ENCODE measurements around the gene SLC39A9. TPM values are rescaled to one million over a fixed set of nuclear protein-coding genes. Genes with fewer than 3 reads are reported as not detected.
"Not testable (repeated sequence)": the region's sequence is repeated elsewhere in the genome, so short reads cannot be mapped to it uniquely, and the experiment has no call there.

SLC39A9 gene
- total RNA-seq, 1 experiment from 2014 or later = 137 TPM

GRCh38 chr14:69471916-69472315 is 73.4 kb downstream of the SLC39A9 start:
- no peak for DNase-seq (ENCODE audit: extremely low read depth, low read depth)

GRCh38 chr14:69473260-69473659 is 74.8 kb downstream of the SLC39A9 start:
- DNase-seq (ENCODE audit: extremely low read depth, low read depth) = no peak

GRCh38 chr14:69473946-69474345 is 75.5 kb downstream of the SLC39A9 start:
- DNase-seq (ENCODE audit: extremely low read depth, low read depth) = no peak

- peak; percentile 36 for DNase-seq (ENCODE audit: extremely low read depth, low read depth)
Observed at GRCh38 chr14:69475194-69475818, 76.8 kb downstream of the SLC39A9 start.

GRCh38 chr14:69476824-69477450 is 78.4 kb downstream of the SLC39A9 start:
- DNase-seq (ENCODE audit: extremely low read depth, low read depth) = not testable (repeated sequence)

GRCh38 chr14:69478055-69478454 is 79.6 kb downstream of the SLC39A9 start:
- not testable (repeated sequence) for DNase-seq (ENCODE audit: extremely low read depth, low read depth)

GRCh38 chr14:69479696-69480095 is 81.2 kb downstream of the SLC39A9 start:
- DNase-seq (ENCODE audit: extremely low read depth, low read depth) = no peak

GRCh38 chr14:69480136-69480535 is 81.6 kb downstream of the SLC39A9 start:
- DNase-seq (ENCODE audit: extremely low read depth, low read depth) = no peak

- no peak for DNase-seq (ENCODE audit: extremely low read depth, low read depth)
Observed at GRCh38 chr14:69481815-69482568, 83.5 kb downstream of the SLC39A9 start.

- no peak for DNase-seq (ENCODE audit: extremely low read depth, low read depth)
Observed at GRCh38 chr14:69483765-69484443, 85.4 kb downstream of the SLC39A9 start.

- no peak for DNase-seq (ENCODE audit: extremely low read depth, low read depth)
Observed at GRCh38 chr14:69484444-69485314, 86.2 kb downstream of the SLC39A9 start, which contains the start of gene PLEKHD1. Gene PLEKHD1 (plus strand): TSS chr14:69484728. CDS start chr14:69484966, 238 bp downstream.

- DNase-seq (ENCODE audit: extremely low read depth, low read depth) = no peak
Observed at GRCh38 chr14:69485315-69485660, 86.8 kb downstream of the SLC39A9 start.

GRCh38 chr14:69485701-69486100 is 87.2 kb downstream of the SLC39A9 start:
- DNase-seq (ENCODE audit: extremely low read depth, low read depth) = no peak

- DNase-seq (ENCODE audit: extremely low read depth, low read depth) = no peak
Observed at GRCh38 chr14:69487226-69487625, 88.7 kb downstream of the SLC39A9 start.

- DNase-seq (ENCODE audit: extremely low read depth, low read depth) = no peak
Observed at GRCh38 chr14:69487771-69488170, 89.3 kb downstream of the SLC39A9 start.

GRCh38 chr14:69489495-69489894 is 91.0 kb downstream of the SLC39A9 start:
- no peak for DNase-seq (ENCODE audit: extremely low read depth, low read depth)

- no peak for DNase-seq (ENCODE audit: extremely low read depth, low read depth)
Observed at GRCh38 chr14:69490219-69490918, 91.9 kb downstream of the SLC39A9 start.

GRCh38 chr14:69491193-69491592 is 92.7 kb downstream of the SLC39A9 start:
- no peak for DNase-seq (ENCODE audit: extremely low read depth, low read depth)

GRCh38 chr14:69493038-69493437 is 94.5 kb downstream of the SLC39A9 start:
- DNase-seq (ENCODE audit: extremely low read depth, low read depth) = no peak

- DNase-seq (ENCODE audit: extremely low read depth, low read depth) = no peak
Observed at GRCh38 chr14:69493791-69494190, 95.3 kb downstream of the SLC39A9 start.

All from NCI-H460 (cell line).